Nephron progenitor cell (in vitro differentiated cells): Measurements from ENCODE around the gene ACSF3.

Source experiments
- DNase-seq: peaks from one replicate; pipeline ENCODE4 v3.0.0; 2021
- H3K27ac Mint-ChIP-seq: 2 replicates; pipeline ENCODE4 v1.8.0; 2021; ENCODE audit warnings: mild to moderate bottlenecking, moderate library complexity, mixed read lengths
- H3K27me3 Mint-ChIP-seq: 2 replicates; pipeline ENCODE4 v1.8.0; 2021; ENCODE audit warnings: mild to moderate bottlenecking, low read depth, mixed read lengths; ENCODE audit not compliant: poor library complexity
- H3K36me3 Mint-ChIP-seq: 2 replicates; pipeline ENCODE4 v1.8.0; 2021; ENCODE audit warnings: low read depth, mixed read lengths
- H3K4me1 Mint-ChIP-seq: 2 replicates; pipeline ENCODE4 v1.8.0; 2021; ENCODE audit warnings: mixed read lengths
- H3K4me3 Mint-ChIP-seq: 2 replicates; pipeline ENCODE4 v1.8.0; 2021; ENCODE audit warnings: mild to moderate bottlenecking, moderate library complexity, mixed read lengths
- H3K9me3 Mint-ChIP-seq: 2 replicates; pipeline ENCODE4 v1.8.0; 2021; ENCODE audit warnings: mild to moderate bottlenecking, moderate library complexity, mixed read lengths
- TF ChIP-seq, protein P1 (sequence below): fragments of 200-600 bp; sonication (generic); IDR thresholded peaks from 2 replicates; pipeline ENCODE4 v1.5.0; 2021; ENCODE audit warnings: antibody characterized with exemption

Gene ACSF3

DNA sequence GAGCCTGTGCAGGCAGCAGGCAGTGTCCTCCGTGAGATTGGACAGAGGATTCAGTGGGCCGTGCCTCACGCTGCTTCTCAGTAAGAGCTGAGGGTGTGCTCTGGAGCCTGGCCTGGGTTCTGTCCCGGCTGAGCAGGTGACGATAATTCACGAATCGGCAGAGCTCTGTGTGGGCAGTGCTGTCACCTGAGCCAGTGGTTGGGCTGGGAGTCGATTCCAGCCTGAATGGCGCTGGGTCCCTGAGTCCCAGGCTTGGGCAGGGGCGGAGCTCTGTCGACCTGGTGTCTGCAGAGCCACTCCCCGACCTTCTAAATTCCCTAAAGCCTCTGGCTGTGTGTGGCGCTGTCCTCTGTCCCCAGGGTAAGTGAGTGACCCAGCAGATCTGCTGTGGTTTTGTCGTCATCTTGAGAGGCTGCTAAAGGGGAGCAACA, 8.4 kb downstream of the ACSF3 start:
- no peak for DNase-seq

DNA sequence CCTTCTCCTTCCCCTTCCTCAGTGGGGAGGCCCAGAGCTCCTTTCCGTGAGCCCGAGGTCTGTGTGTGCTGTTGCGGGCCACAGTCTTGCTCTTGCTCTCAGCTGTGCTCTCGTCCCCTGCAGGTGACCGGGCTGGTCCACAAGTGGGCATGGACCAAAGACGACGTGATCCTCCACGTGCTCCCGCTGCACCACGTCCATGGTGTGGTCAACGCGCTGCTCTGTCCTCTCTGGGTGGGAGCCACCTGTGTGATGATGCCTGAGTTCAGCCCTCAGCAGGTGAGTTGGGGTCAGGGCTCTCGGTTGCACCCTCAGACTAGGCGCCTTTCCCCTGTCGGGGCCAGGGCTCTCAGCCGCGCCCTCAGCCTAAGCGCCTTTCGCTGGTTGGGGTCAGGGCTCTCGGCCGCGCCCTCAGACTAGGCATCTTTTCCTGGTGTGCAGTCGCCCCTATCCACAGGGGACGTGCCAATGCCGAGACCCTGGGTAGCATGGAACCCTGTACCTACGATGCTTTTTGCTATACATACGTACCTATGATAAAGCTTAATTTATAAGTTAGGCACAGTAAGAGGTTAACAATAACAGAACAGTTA, 8.9 kb downstream of the ACSF3 start:
- Mint-ChIP-seq H3K9me3 (no peaks in the 10 kb centered on the region), H3K36me3 (peaks cover 30% of the 10 kb centered on the region), H3K27me3 (peaks cover 2% of the 10 kb centered on the region), H3K27ac (no peak overlapping the region), H3K4me3 (no peak overlapping the region), H3K4me1 (peaks cover 32% of the 10 kb centered on the region)
- DNase-seq, result no peak
- TF ChIP-seq, protein P1, sequence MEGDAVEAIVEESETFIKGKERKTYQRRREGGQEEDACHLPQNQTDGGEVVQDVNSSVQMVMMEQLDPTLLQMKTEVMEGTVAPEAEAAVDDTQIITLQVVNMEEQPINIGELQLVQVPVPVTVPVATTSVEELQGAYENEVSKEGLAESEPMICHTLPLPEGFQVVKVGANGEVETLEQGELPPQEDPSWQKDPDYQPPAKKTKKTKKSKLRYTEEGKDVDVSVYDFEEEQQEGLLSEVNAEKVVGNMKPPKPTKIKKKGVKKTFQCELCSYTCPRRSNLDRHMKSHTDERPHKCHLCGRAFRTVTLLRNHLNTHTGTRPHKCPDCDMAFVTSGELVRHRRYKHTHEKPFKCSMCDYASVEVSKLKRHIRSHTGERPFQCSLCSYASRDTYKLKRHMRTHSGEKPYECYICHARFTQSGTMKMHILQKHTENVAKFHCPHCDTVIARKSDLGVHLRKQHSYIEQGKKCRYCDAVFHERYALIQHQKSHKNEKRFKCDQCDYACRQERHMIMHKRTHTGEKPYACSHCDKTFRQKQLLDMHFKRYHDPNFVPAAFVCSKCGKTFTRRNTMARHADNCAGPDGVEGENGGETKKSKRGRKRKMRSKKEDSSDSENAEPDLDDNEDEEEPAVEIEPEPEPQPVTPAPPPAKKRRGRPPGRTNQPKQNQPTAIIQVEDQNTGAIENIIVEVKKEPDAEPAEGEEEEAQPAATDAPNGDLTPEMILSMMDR, result no peak

More for the DNA sequence above, 8.4 kb downstream of the ACSF3 start:
- TF ChIP-seq, protein P1, result no peak
- Mint-ChIP-seq H3K36me3 (peaks cover 24% of the 10 kb centered on the region), H3K27ac (no peak overlapping the region), H3K9me3 (no peaks in the 10 kb centered on the region), H3K27me3 (peaks cover 2% of the 10 kb centered on the region), H3K4me3 (no peak overlapping the region), H3K4me1 (peaks cover 32% of the 10 kb centered on the region)

DNA sequence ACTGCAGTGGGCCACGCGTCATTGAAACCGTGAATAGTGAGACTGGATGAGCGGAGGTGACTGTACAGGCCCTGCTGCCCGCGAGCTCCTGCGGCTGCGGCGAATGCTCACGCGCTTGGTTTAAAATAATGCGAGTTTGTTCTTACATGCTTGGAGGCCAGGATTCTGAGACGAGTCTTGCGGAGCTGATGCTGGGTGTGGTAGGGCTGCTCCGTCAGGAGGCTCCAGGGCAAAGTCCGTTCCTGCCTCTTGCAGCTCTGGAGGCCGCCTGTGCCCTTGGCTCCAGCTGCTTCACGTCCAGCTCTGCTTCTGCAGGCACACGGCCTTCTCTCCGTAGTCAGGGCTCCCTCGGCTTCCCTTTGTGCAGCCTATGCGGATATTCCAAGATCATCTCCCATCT, 9.5 kb downstream of the ACSF3 start:
- Mint-ChIP-seq H3K9me3 (no peaks in the 10 kb centered on the region), H3K4me3 (no peak overlapping the region), H3K36me3 (peaks cover 35% of the 10 kb centered on the region), H3K27ac (no peak overlapping the region), H3K4me1 (peaks cover 26% of the 10 kb centered on the region), H3K27me3 (peaks cover 2% of the 10 kb centered on the region)
- TF ChIP-seq, protein P1, result no peak
- no peak for DNase-seq

DNA sequence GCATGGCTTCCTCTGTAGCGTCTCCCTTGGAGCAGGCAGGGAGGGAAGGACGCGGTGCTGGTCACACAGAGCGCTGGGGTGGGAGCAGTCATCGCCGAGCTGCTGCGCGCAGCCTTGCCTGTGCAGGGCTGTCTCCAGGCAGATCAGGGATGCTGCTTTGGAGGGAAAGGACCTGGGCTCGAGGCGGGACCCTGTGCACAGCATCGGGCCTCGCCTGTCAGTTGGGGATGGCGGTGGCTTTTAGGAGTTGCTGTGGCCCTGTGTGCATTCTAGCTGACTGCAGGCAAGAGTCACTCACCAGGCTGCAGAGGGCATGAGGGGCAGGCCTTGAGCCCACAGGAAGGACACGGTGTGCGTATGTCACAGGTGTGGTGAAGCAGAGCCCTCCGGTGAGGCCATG, 10.1 kb downstream of the ACSF3 start:
- Mint-ChIP-seq H3K4me3 (no peak overlapping the region), H3K27ac (no peak overlapping the region), H3K27me3 (no peaks in the 10 kb centered on the region), H3K36me3 (peaks cover 42% of the 10 kb centered on the region), H3K9me3 (no peaks in the 10 kb centered on the region), H3K4me1 (peaks cover 20% of the 10 kb centered on the region)
- TF ChIP-seq, protein P1, result no peak
- no peak for DNase-seq

DNA sequence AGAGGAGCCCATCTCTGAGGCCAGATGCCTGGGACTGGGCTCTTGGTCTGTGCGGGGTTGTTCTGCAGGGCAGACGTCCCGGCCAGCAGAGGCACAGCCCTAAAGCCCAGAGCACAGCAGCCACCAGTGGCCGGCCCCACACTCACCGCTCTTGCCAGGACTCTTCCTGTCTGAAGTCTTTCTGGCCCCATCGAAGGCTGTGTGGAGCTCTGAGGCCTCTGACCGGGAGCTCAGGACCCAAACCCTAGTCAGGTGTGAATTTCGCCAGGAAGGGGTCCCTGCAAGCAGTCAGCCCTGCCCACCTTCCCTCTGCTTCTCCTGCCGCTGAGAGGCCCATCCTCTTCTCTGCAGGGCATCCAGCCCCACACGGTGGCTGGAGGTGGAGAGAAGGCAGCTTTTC, 10.7 kb downstream of the ACSF3 start:
- H3K9me3 Mint-ChIP-seq, result no peaks in the 10 kb centered on the region
- TF ChIP-seq, protein P1, result no peak
- no peak overlapping the region for H3K27ac Mint-ChIP-seq
- no peak overlapping the region for H3K4me3 Mint-ChIP-seq
- H3K27me3 Mint-ChIP-seq, result no peaks in the 10 kb centered on the region
- no peak for DNase-seq
- peaks cover 16% of the 10 kb centered on the region for H3K4me1 Mint-ChIP-seq
- peaks cover 43% of the 10 kb centered on the region for H3K36me3 Mint-ChIP-seq

DNA sequence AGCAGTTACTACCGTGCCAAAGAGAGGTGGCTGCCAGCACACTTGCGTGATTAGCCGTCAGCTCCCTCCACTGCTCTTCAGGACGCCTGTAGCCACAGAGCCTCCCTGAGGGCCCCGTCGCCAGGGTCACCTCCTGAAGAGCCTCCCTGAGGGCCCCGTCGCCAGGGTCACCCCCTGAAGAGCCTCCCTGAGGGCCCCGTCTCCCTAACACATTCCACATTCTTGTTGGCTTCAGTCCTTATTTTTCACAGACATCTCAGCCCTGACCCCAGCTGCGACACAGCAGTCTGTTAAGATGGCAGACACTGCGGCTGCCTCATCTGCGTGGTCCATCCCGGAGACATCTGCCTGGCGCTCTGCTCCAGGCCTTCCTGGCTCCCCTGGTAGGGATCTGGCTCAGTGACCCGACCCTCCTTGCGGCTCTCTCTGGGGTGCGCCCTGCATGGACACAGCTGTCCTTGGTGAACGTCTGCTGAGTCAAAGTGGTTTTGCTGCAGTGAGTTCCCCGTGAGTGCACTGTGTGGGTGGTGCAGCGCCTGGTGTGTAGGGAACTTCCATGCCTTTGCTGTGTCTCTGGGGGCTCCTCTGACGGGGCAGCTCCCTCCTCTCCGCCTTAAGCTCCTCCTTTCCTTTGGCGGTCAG, 11.4 kb downstream of the ACSF3 start:
- Mint-ChIP-seq H3K9me3 (no peaks in the 10 kb centered on the region), H3K4me3 (no peak overlapping the region), H3K27ac (no peak overlapping the region), H3K4me1 (peaks cover 10% of the 10 kb centered on the region), H3K27me3 (no peaks in the 10 kb centered on the region), H3K36me3 (peaks cover 37% of the 10 kb centered on the region)
- DNase-seq, result no peak
- TF ChIP-seq, protein P1, result no peak
